VCaP (cell line): ENCODE measurements around the gene BST1.

Source experiments
- H3K27ac ChIP-seq: fragments of 450-650 bp; 2 replicates; pipeline ENCODE4 v1.5.1; 2017
- CTCF ChIP-seq: fragments of 450-650 bp; conservative IDR thresholded peaks from 2 replicates; pipeline ENCODE4 v1.5.1; 2017; ENCODE audit warnings: mild to moderate bottlenecking, moderate library complexity

BST1 gene

GRCh38 chr4:15774020-15774420 is 71.2 kb downstream of the BST1 start:
- H3K27ac ChIP-seq, result no peak overlapping the region
- TF ChIP-seq CTCF, result no peak

GRCh38 chr4:15776871-15777648 is 74.2 kb downstream of the BST1 start:
- no peak for TF ChIP-seq CTCF
- H3K27ac ChIP-seq, result no peak overlapping the region

GRCh38 chr4:15777697-15778288 is 74.9 kb downstream of the BST1 start:
- no peak overlapping the region for H3K27ac ChIP-seq
- no peak for TF ChIP-seq CTCF

GRCh38 chr4:15778289-15779241 is 75.7 kb downstream of the BST1 start, which contains the start of gene CD38:
Gene CD38, plus strand, starts transcription at chr4:15778328. Its CDS starts 87 bp downstream, at chr4:15778415.
- peak within 1 kb of the TSS; percentile 31 for H3K27ac ChIP-seq

GRCh38 chr4:15779306-15779705 is 76.4 kb downstream of the BST1 start:
- TF ChIP-seq CTCF, result peak; percentile 42
- H3K27ac ChIP-seq, result peak overlapping the region; percentile 31

More at GRCh38 chr4:15778289-15779241, 75.7 kb downstream of the BST1 start, which contains the start of gene CD38:
- no peak for TF ChIP-seq CTCF

- H3K27ac ChIP-seq, result peak overlapping the region; percentile 31
- no peak for TF ChIP-seq CTCF
These were observed 76.9 kb downstream of the BST1 start for GRCh38 chr4:15779809-15780208.
